ENCODE measurements around the gene SLC35A2.
"Not testable (repeated sequence)": the region's sequence is repeated elsewhere in the genome, so short reads cannot be mapped to it uniquely, and the experiment has no call there.

- TF ChIP-seq POLR2A, POLR2AphosphoS5, SPI1, TAF1, POU2F2 (IDR thresholded peaks at IDR 0.05; ENCODE audit: low read depth, low read length): not testable (repeated sequence)
Measured at GRCh38 chrX:48872017-48872416, 39.4 kb downstream of the SLC35A2 start.

All from GM12891 (cell line).